OCI-LY7 (cell line): ENCODE results near the gene PRKRA. TPM values are rescaled to one million over a fixed set of nuclear protein-coding genes. Genes with fewer than 3 reads are reported as not detected.

Experiments
- BruUV-seq: library from RNA; stranded (reverse); fragments of 400-500 nt; replicated peaks from 2 replicates; lab custom pipeline; 2021; lab: Mats Ljungman, UMichigan
- CTCF ChIA-PET: fragments of 300-600 bp; sonication (Branson Sonifier 250); formaldehyde crosslinking; loops from one replicate; lab custom pipeline; 2022; ENCODE audit warnings: antibody characterized with exemption; ENCODE audit not compliant: unreplicated experiment; lab: Charles Lee
- POLR2A ChIA-PET: fragments of 300-600 bp; sonication (Branson Sonifier 250); formaldehyde crosslinking; loops from one replicate; lab custom pipeline; 2022; ENCODE audit warnings: antibody characterized with exemption; lab: Charles Lee
- DNase-seq: peaks from one replicate; pipeline ENCODE4 v3.0.0-alpha.2; 2015; ENCODE audit warnings: low spot score
- H2AFZ ChIP-seq: fragments of 200-600 bp; sonication (generic), shearing (Covaris generic); 2 replicates; pipeline ENCODE4 v1.6.1; 2014; ENCODE audit warnings: mild to moderate bottlenecking, antibody characterized with exemption, low read length, moderate library complexity
- H3K27ac ChIP-seq: fragments of 200-600 bp; sonication (generic); 2 replicates; pipeline ENCODE4 v1.5.1; 2014; ENCODE audit warnings: mixed run types, low read depth, mild to moderate bottlenecking, moderate library complexity, low read length, inconsistent platforms; ENCODE audit not compliant: poor library complexity, severe bottlenecking
- H3K36me3 ChIP-seq: fragments of 200-600 bp; sonication (generic); 2 replicates; pipeline ENCODE4 v1.6.1; 2014; ENCODE audit warnings: mild to moderate bottlenecking, antibody characterized with exemption, low read length, moderate library complexity, mixed read lengths; ENCODE audit not compliant: insufficient read depth
- H3K4me1 ChIP-seq: fragments of 200-600 bp; sonication (generic); 2 replicates; pipeline ENCODE4 v1.5.1; 2014; ENCODE audit warnings: mild to moderate bottlenecking, low read length; ENCODE audit not compliant: insufficient read depth, poor library complexity, severe bottlenecking
- H3K4me2 ChIP-seq: fragments of 200-600 bp; sonication (generic); 2 replicates; pipeline ENCODE4 v1.6.1; 2014; ENCODE audit warnings: mild to moderate bottlenecking, low read length
- H3K4me3 ChIP-seq: fragments of 200-600 bp; sonication (generic); 2 replicates; pipeline ENCODE4 v1.5.1; 2014; ENCODE audit warnings: mild to moderate bottlenecking, low read depth, low read length; ENCODE audit not compliant: poor library complexity, severe bottlenecking
- H3K79me2 ChIP-seq: fragments of 200-600 bp; sonication (generic); 2 replicates; pipeline ENCODE4 v1.6.1; 2016; ENCODE audit warnings: low read depth, mild to moderate bottlenecking, low read length, moderate library complexity, mixed read lengths; ENCODE audit not compliant: insufficient read depth
- H3K9me2 ChIP-seq: fragments of 200-600 bp; sonication (generic); 2 replicates; pipeline ENCODE4 v1.6.1; 2016; ENCODE audit warnings: mild to moderate bottlenecking, low read length, mixed read lengths; ENCODE audit not compliant: insufficient read depth
- H3K9me3 ChIP-seq: fragments of 200-600 bp; sonication (generic); 2 replicates; pipeline ENCODE4 v1.6.1; 2014; ENCODE audit warnings: mild to moderate bottlenecking, mixed run types, low read length, mixed read lengths
- H4K20me1 ChIP-seq: fragments of 200-600 bp; sonication (generic); 2 replicates; pipeline ENCODE4 v1.6.1; 2014; ENCODE audit warnings: mild to moderate bottlenecking, antibody characterized with exemption, low read length, moderate library complexity, mixed read lengths; ENCODE audit not compliant: insufficient read depth
- EZH2phosphoT487 ChIP-seq: fragments of 200-600 bp; sonication (generic); IDR thresholded peaks from 2 replicates; pipeline ENCODE4 v1.6.1; 2018; ENCODE audit warnings: low read depth, borderline replicate concordance, mild to moderate bottlenecking, mixed run types, antibody characterized with exemption, low read length, moderate library complexity, mixed read lengths
- intact Hi-C: fragments of 100-400 bp; cut with micrococcal nuclease; formaldehyde crosslinking; loops from one replicate; pipeline ENCODE4 v1.10.0; 2022; ENCODE audit not compliant: unreplicated experiment
- total RNA-seq, 2 experiments: library from RNA; depleted of rRNA in 1 of 2; stranded (reverse); fragments of >200 nt in 1 of 2; shearing (Covaris generic) in 1 of 2; gene quantifications; 2 replicates each; pipeline ENCODE4 v1.2.3, GENCODE V29; 2014 to 2022
- TF ChIP-seq, protein P1 (sequence below): fragments of 200-600 bp; sonication (generic); conservative IDR thresholded peaks from 2 replicates; pipeline ENCODE4 v1.5.1; 2014; ENCODE audit warnings: mild to moderate bottlenecking, antibody characterized with exemption, low read length, moderate library complexity, mixed read lengths

The PRKRA gene
- total RNA-seq, 2 experiments from 2014 or later, result 76.4 to 79.5 TPM

DNA sequence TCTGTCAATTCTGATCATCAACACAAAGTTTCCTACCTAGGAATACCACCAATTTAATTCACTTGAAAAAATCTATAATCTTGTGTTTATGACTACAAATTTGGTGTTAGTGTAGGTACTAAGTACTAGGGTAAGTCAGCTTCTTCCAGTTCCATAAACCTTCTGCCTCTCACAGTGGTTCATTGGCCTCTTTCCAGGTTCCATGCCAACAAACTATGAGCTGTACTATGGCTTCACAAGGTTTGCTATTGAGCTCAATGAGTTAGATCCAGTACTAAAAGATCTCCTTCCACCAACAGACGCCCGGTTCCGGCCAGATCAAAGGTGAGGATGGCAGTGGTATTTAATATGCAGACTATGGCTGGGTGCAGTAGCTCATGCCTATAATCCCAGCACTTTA, 58.8 kb downstream of the PRKRA start:
- POLR2A ChIA-PET, result interaction anchor here (0.6 to 0.7 kb wide), 2 partner anchors 16 to 857 kb away, joined by 3 to 4 read pairs; no protein-coding TSS in a partner anchor
- no peak for TF ChIP-seq EZH2phosphoT487
- TF ChIP-seq, protein P1, sequence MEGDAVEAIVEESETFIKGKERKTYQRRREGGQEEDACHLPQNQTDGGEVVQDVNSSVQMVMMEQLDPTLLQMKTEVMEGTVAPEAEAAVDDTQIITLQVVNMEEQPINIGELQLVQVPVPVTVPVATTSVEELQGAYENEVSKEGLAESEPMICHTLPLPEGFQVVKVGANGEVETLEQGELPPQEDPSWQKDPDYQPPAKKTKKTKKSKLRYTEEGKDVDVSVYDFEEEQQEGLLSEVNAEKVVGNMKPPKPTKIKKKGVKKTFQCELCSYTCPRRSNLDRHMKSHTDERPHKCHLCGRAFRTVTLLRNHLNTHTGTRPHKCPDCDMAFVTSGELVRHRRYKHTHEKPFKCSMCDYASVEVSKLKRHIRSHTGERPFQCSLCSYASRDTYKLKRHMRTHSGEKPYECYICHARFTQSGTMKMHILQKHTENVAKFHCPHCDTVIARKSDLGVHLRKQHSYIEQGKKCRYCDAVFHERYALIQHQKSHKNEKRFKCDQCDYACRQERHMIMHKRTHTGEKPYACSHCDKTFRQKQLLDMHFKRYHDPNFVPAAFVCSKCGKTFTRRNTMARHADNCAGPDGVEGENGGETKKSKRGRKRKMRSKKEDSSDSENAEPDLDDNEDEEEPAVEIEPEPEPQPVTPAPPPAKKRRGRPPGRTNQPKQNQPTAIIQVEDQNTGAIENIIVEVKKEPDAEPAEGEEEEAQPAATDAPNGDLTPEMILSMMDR, result no peak
- Histone ChIP-seq H3K36me3 (no peaks in the 10 kb centered on the region), H3K79me2 (no peaks in the 10 kb centered on the region), H3K9me3 (no peaks in the 10 kb centered on the region), H3K4me2 (no peak overlapping the region), H3K9me2 (no peaks in the 10 kb centered on the region), H3K27ac (no peak overlapping the region), H3K4me1 (no peaks in the 10 kb centered on the region), H3K4me3 (no peak overlapping the region), H2AFZ (no peak overlapping the region), H4K20me1 (no peaks in the 10 kb centered on the region)
- intact Hi-C loops, result no loop called here
- CTCF ChIA-PET, result interaction anchor here (0.6 kb wide), 1 partner anchor 16 kb away, joined by 3 read pairs; no protein-coding TSS in a partner anchor
- BruUV-seq, result no TSS peak
- DNase-seq, result no peak

DNA sequence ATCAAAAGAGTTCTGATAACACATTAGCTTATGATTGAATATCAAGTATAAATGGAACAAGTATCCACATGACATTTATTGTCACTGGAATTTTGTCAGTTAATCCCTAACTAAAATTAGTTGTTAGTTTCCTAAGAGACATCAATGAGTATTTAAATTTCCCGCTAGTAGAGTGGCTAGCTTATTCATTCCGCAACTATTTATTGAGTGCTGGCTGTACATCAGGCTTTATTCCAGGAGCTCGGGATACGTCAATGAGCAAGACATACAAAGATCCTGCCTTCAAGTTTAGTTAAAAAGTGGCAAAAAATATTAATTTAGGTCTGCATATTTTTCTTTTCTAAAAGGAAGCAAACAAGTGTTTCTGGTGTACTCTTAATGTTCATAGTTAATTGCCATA, 59.3 kb downstream of the PRKRA start:
- DNase-seq, result no peak
- Histone ChIP-seq H3K9me2 (no peaks in the 10 kb centered on the region), H3K27ac (no peak overlapping the region), H2AFZ (no peak overlapping the region), H3K36me3 (no peaks in the 10 kb centered on the region), H3K4me2 (no peak overlapping the region), H3K79me2 (no peaks in the 10 kb centered on the region), H3K4me1 (no peaks in the 10 kb centered on the region), H4K20me1 (no peaks in the 10 kb centered on the region), H3K9me3 (no peaks in the 10 kb centered on the region), H3K4me3 (no peak overlapping the region)
- ChIA-PET CTCF (no interaction called here), POLR2A (no interaction called here)
- TF ChIP-seq, protein P1, result no peak
- no peak for TF ChIP-seq EZH2phosphoT487
- no TSS peak for BruUV-seq
- intact Hi-C loops, result no loop called here

DNA sequence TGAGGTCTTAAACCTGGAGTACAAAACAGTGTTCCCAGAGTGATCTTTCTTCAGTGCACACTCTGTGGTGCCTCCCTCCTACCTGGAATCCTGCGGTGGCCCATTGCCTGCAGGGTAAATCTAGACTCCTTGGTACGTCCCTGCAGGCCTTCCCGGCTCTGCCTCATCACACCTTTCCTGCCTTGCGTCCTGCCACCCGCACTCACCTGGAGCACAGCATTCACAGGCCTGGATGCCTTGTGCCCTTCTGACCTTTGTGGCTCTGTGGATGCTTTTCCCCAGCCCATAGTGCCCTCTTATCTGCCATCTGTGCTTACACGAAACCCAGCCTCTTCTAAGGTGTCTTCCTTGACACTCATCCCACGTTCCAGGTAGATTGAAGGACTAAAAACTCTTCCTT, 62.7 kb downstream of the PRKRA start:
- Histone ChIP-seq H3K9me3 (no peaks in the 10 kb centered on the region), H3K36me3 (no peaks in the 10 kb centered on the region), H4K20me1 (no peaks in the 10 kb centered on the region), H3K79me2 (no peaks in the 10 kb centered on the region), H3K9me2 (no peaks in the 10 kb centered on the region), H3K4me1 (no peaks in the 10 kb centered on the region), H3K4me3 (no peak overlapping the region), H2AFZ (no peak overlapping the region), H3K27ac (no peak overlapping the region), H3K4me2 (no peak overlapping the region)
- ChIA-PET CTCF (no interaction called here), POLR2A (no interaction called here)
- DNase-seq, result no peak
- intact Hi-C loops, result no loop called here
- no TSS peak for BruUV-seq
- no peak for TF ChIP-seq EZH2phosphoT487
- TF ChIP-seq, protein P1, result no peak
